Upper lobe of right lung (tissue), 1 donor: Measurements from ENCODE around the gene CDKAL1. TPM values are rescaled to one million over a fixed set of nuclear protein-coding genes. Genes with fewer than 3 reads are reported as not detected.
"Not testable (repeated sequence)": the region's sequence is repeated elsewhere in the genome, so short reads cannot be mapped to it uniquely, and the experiment has no call there.

Source experiments
- ATAC-seq: fragments of 200-7000 bp; cut with Tn5 transposase; one replicate; pipeline ENCODE4 v1.9.1; 2020; ENCODE audit warnings: mild to moderate bottlenecking, moderate library complexity
- DNase-seq: peaks from one replicate; pipeline ENCODE4 v3.0.0-alpha.2; 2020
- H3K27ac ChIP-seq: fragments of 200-600 bp; one replicate; pipeline ENCODE4 v1.8.0; 2022
- H3K27me3 ChIP-seq: fragments of 200-600 bp; one replicate; pipeline ENCODE4 v1.8.0; 2022; ENCODE audit warnings: mild to moderate bottlenecking
- H3K36me3 ChIP-seq: fragments of 200-600 bp; one replicate; pipeline ENCODE4 v1.8.0; 2022
- H3K4me1 ChIP-seq: fragments of 200-600 bp; one replicate; pipeline ENCODE4 v1.8.0; 2022
- H3K4me3 ChIP-seq: fragments of 200-600 bp; one replicate; pipeline ENCODE4 v1.8.0; 2022; ENCODE audit warnings: mild to moderate bottlenecking
- H3K9me3 ChIP-seq: fragments of 200-600 bp; one replicate; pipeline ENCODE4 v1.8.0; 2022
- intact Hi-C: fragments of 100-400 bp; cut with DNase I; formaldehyde crosslinking; loops from one replicate; pipeline ENCODE4 v1.11.0; 2022
- total RNA-seq: library from RNA; stranded (reverse); fragmentation: NEBNext Ultra II Directional; extraction: Animal tissue kit (Norgen Biotek cat#: 25700); gene quantifications from one replicate; pipeline ENCODE4 v1.2.1, GENCODE V29; 2021
- TF ChIP-seq, protein P1 (sequence below): fragments of 200-600 bp; IDR thresholded peaks from one replicate; pipeline ENCODE4 v1.8.0; 2022; ENCODE audit warnings: antibody characterized with exemption
- donor health status: DM: no; HTN: yes; CAD: no; lungs with severe emphysema.

Gene CDKAL1
- total RNA-seq, 1 donor from 2014 or later = 16.0 TPM

DNA sequence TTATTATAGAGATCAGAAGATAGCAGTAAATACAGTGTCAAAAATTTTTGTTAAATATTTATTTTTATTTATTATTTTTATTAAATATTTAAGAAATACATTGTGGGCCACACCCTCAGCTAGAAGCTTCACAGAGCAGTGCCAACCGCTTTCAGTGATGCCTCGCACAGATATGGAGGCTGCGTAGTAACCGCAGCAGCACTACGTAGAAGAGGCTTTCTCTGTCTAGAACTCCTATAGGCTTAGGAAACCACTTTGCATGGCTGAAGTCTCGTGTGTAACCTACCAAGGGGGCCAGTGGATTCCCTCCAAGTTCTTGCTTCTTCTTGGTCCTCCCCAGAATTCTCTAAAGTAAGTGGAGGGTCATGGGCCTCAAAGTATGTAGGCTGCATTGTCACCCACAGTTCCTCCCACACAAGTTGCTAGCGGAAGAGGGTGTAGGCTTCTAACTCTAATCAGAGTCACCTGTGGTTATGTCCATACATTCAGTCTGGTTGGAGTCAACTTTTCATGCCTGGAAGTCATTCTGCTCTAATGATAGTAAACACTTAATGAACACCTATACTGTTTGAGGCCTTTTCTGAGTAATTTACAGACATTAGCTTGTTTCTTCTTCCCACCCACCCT, 285.6 kb downstream of the CDKAL1 start:
- DNase-seq = no peak

DNA sequence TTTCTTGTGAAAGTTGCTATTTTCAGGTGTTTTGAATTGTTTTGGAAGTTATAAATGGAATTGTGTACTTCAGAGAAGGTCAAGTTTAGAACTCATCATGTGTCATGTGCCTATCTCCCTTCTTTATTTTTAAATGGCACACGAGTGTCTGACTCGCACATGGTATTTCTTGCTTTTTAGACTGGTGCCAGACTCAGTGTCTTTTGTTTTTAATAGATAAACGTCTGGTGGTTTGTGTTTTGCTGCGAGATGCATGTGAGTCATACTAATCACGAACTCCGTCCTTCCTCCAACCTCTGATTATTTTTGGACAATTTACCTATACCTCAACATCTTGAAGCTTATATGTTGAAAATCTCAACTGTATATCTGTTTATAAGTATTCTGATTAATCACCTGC, 292.1 kb downstream of the CDKAL1 start:
- ATAC-seq (no peak), DNase-seq (no peak)
- Histone ChIP-seq H3K4me3 (no peak overlapping the region), H3K9me3 (no peaks in the 10 kb centered on the region), H3K36me3 (no peaks in the 10 kb centered on the region), H3K27me3 (no peaks in the 10 kb centered on the region), H3K4me1 (no peaks in the 10 kb centered on the region), H3K27ac (no peak overlapping the region)
- intact Hi-C loops = no loop called here
- TF ChIP-seq, protein P1, sequence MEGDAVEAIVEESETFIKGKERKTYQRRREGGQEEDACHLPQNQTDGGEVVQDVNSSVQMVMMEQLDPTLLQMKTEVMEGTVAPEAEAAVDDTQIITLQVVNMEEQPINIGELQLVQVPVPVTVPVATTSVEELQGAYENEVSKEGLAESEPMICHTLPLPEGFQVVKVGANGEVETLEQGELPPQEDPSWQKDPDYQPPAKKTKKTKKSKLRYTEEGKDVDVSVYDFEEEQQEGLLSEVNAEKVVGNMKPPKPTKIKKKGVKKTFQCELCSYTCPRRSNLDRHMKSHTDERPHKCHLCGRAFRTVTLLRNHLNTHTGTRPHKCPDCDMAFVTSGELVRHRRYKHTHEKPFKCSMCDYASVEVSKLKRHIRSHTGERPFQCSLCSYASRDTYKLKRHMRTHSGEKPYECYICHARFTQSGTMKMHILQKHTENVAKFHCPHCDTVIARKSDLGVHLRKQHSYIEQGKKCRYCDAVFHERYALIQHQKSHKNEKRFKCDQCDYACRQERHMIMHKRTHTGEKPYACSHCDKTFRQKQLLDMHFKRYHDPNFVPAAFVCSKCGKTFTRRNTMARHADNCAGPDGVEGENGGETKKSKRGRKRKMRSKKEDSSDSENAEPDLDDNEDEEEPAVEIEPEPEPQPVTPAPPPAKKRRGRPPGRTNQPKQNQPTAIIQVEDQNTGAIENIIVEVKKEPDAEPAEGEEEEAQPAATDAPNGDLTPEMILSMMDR = no peak

More for the DNA sequence above, 285.6 kb downstream of the CDKAL1 start:
- Histone ChIP-seq H3K27me3 (no peaks in the 10 kb centered on the region), H3K4me1 (no peaks in the 10 kb centered on the region), H3K27ac (no peak overlapping the region), H3K9me3 (no peaks in the 10 kb centered on the region), H3K4me3 (no peak overlapping the region), H3K36me3 (no peaks in the 10 kb centered on the region)
- no peak for ATAC-seq
- intact Hi-C loops = no loop called here
- TF ChIP-seq, protein P1 = no peak

DNA sequence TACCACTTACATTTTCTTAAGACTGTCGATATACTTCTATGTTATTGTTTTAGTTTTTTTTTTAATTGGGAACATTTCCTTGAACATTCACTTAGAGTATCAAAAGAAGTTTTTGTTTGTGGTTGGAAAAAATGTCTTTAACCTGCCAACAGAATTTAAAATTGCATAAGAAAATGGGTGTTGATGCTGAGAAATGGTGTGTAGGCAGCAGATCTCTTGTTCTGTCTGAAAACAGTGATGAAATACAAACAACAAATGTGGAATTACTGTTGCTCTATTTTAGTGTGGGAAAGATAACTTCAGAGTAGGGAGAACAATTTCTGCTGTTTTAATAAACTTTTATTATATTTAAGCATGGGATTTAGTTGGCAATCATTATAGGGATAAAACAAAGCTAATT, 293.5 kb downstream of the CDKAL1 start:
- TF ChIP-seq, protein P1 = no peak
- H3K27ac ChIP-seq = no peak overlapping the region
- ATAC-seq = no peak

DNA sequence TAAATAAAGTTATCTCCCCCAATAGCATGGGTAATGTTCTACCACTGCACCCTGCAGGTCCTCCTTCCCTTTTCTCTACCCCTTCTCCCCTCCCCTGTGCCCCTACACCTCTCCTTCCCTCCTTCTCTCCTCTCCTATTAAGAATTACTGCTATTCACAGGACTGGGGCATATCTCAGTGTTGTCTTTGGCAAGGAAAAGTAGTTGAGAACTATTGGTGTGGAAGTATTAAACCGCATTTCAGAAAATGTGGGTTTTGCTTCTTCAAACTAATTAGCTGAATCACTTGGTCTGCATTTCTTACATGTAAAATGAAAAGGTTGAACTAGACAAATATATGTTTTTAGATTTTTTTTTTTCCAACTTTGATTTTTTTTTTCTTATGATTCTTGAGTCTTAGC, 296.3 kb downstream of the CDKAL1 start:
- Histone ChIP-seq H3K27me3 (no peaks in the 10 kb centered on the region), H3K36me3 (no peaks in the 10 kb centered on the region), H3K4me3 (no peak overlapping the region), H3K9me3 (no peaks in the 10 kb centered on the region), H3K4me1 (no peaks in the 10 kb centered on the region), H3K27ac (no peak overlapping the region)
- intact Hi-C loops = no loop called here
- ATAC-seq = no peak
- TF ChIP-seq, protein P1 = no peak
- no peak for DNase-seq

More for the DNA sequence above, 293.5 kb downstream of the CDKAL1 start:
- no peak overlapping the region for H3K4me3 ChIP-seq
- no peaks in the 10 kb centered on the region for H3K27me3 ChIP-seq
- no peak for DNase-seq
- intact Hi-C loops = no loop called here
- no peaks in the 10 kb centered on the region for H3K9me3 ChIP-seq
- H3K4me1 ChIP-seq = no peaks in the 10 kb centered on the region
- H3K36me3 ChIP-seq = no peaks in the 10 kb centered on the region

DNA sequence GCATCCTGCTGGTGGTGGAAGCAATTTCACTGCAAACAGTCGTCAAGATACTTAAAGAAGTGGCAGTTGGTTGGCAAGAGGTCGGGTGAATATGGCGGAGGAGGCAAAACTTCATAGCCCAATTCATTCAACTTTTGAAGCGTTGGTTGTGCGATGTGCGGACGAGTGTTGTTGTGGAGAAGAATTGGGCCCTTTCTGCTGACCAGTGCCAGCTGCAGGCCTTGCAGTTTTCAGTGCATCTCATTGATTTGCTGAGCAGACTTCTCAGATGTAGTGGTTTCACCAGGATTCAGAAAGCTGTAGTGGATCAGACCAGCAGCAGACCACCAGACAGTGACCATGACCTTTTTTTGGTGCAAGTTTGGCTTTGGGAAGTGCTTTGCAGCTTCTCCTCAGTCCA, 297.0 kb downstream of the CDKAL1 start:
- H3K36me3 ChIP-seq, H3K4me3 ChIP-seq, H3K27ac ChIP-seq, H3K9me3 ChIP-seq, ATAC-seq, intact Hi-C loops, H3K4me1 ChIP-seq, H3K27me3 ChIP-seq, DNase-seq: not testable (repeated sequence)

DNA sequence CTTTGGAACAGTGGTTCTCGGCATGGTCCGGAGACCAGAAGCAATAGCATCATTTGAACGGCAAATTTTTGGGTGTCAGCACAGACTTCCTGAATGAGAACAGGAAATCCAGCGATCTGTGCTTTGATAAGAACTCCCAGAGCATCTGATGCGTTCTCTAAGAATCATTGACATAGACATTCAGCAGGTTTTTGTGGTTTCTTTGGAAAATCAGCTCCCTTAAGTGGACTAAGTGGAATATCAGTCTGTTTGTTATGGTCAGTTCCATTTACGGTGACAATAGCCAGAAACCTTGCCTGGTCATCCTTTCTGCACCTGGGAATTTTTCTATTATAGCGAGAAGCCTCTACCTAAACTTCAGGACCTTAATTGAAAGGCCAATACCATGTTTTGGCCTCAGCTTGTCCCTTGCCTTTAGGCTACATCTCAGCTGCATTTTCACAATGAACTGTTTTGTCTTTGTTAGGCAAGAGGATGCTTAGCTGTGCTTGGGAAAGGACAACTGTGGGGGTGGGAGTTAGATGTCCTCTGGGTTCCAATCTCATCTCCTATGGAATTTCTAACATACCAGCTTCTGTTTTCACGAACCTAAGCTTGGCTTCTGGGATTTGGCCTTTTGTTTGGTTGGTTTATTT, 299.7 kb downstream of the CDKAL1 start:
- no peak overlapping the region for H3K27ac ChIP-seq
- no peak for DNase-seq
- H3K27me3 ChIP-seq = no peaks in the 10 kb centered on the region
- no peaks in the 10 kb centered on the region for H3K9me3 ChIP-seq
- TF ChIP-seq, protein P1 = no peak
- no peaks in the 10 kb centered on the region for H3K36me3 ChIP-seq
- ATAC-seq = no peak
- H3K4me3 ChIP-seq = no peak overlapping the region
- no peaks in the 10 kb centered on the region for H3K4me1 ChIP-seq
- intact Hi-C loops = no loop called here
